DMS 273 treated with DMSO at 0.1 percent for 48 hours (cell line): Measurements from ENCODE around the gene CRY1.

Source experiments
- DNase-seq: peaks from one replicate; lab custom pipeline; 2025; lab: John Stamatoyannopoulos, UW

Gene CRY1

GRCh38 chr12:107093417-107094182 lies at the start of gene CRY1:
CRY1 (minus strand) TSS chr12:107093549; CDS start chr12:107092961, 588 bp downstream.
- DNase-seq = peak; percentile 66

- DNase-seq = no peak
These were observed 46.4 kb upstream of the CRY1 start for GRCh38 chr12:107139787-107140186.

- DNase-seq = no peak
These were observed 45.6 kb upstream of the CRY1 start for GRCh38 chr12:107138990-107139389.

GRCh38 chr12:107135177-107135576 lies 41.8 kb upstream of the CRY1 start:
- DNase-seq = no peak

GRCh38 chr12:107134558-107134957 lies 41.2 kb upstream of the CRY1 start:
- no peak for DNase-seq

GRCh38 chr12:107133462-107133861 lies 40.1 kb upstream of the CRY1 start:
- DNase-seq = no peak

- peak; percentile 18 for DNase-seq
These were observed 38.7 kb upstream of the CRY1 start for GRCh38 chr12:107131832-107132616.

GRCh38 chr12:107130830-107131611 lies 37.7 kb upstream of the CRY1 start:
- no peak for DNase-seq

GRCh38 chr12:107129315-107129930 lies 36.1 kb upstream of the CRY1 start:
- no peak for DNase-seq

GRCh38 chr12:107127482-107128430 lies 34.4 kb upstream of the CRY1 start:
- no peak for DNase-seq

GRCh38 chr12:107126796-107127481 lies 33.6 kb upstream of the CRY1 start:
- DNase-seq = no peak

GRCh38 chr12:107125833-107126232 lies 32.5 kb upstream of the CRY1 start:
- DNase-seq = no peak

- no peak for DNase-seq
These were observed 29.2 kb upstream of the CRY1 start for GRCh38 chr12:107122452-107122958.

- no peak for DNase-seq
These were observed 25.7 kb upstream of the CRY1 start for GRCh38 chr12:107119091-107119490.

- no peak for DNase-seq
These were observed 25.3 kb upstream of the CRY1 start for GRCh38 chr12:107118624-107119023.

- no peak for DNase-seq
These were observed 21.8 kb upstream of the CRY1 start for GRCh38 chr12:107115119-107115518.

GRCh38 chr12:107111314-107111713 lies 18.0 kb upstream of the CRY1 start:
- DNase-seq = no peak

GRCh38 chr12:107109726-107110719 lies 16.7 kb upstream of the CRY1 start:
- DNase-seq = no peak

- DNase-seq = no peak
These were observed 15.7 kb upstream of the CRY1 start for GRCh38 chr12:107108995-107109508.
